ENCODE data around the gene VRK2.
"Not testable (repeated sequence)": the region's sequence is repeated elsewhere in the genome, so short reads cannot be mapped to it uniquely, and the experiment has no call there.

GRCh38 chr2:58177187-58177586 lies 130.6 kb downstream of the VRK2 start:
- TF ChIP-seq ZNF384 (IDR thresholded peaks at IDR 0.05; ENCODE audit: borderline replicate concordance, low read depth, low read length); NFXL1 (IDR thresholded peaks at IDR 0.05; ENCODE audit: borderline replicate concordance); CTCF (IDR thresholded peaks at IDR 0.05 in 2 of 3, conservative IDR thresholded peaks at IDR 0.05 in 1 of 3; ENCODE audit: control insufficient read depth in 2 of 3, extremely low read depth in 1 of 3, insufficient read depth in 1 of 3, low read depth in 3 of 3, low read length in 3 of 3); EP300 (IDR thresholded peaks at IDR 0.05; ENCODE audit: borderline replicate concordance in 1 of 2, control insufficient read depth in 1 of 2, low read depth in 2 of 2, low read length in 2 of 2); YY1 (IDR thresholded peaks at IDR 0.05; ENCODE audit: low read depth, low read length); HCFC1 (IDR thresholded peaks at IDR 0.05; ENCODE audit: low read length); RFX5 (IDR thresholded peaks at IDR 0.05; ENCODE audit: low read depth, low read length); POLR2AphosphoS5 (IDR thresholded peaks at IDR 0.05; ENCODE audit: low read length): not testable (repeated sequence)
